Measurements from ENCODE around the gene PLA2G2C.

The PLA2G2C gene

DNA sequence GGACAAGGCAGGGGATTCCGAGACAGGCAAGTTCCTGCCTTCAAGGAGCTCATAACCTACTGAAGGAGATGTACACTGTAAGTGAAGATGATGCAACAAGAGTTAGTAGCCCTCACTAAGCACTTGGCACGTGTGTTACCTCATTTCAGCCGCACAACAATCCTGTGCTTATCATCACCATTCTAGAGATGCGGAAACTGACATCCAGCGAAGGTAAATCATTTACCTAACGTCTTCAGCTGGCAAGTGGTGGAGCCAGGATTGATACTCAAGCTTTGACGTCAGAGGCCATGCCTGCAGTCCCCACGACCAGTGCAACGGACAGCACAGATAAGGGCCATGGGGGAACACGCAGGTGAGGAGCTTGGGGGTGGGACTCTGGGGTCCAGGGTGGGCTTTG lies 3.3 kb downstream of the PLA2G2C start:
- no peak for DNase-seq

DNA sequence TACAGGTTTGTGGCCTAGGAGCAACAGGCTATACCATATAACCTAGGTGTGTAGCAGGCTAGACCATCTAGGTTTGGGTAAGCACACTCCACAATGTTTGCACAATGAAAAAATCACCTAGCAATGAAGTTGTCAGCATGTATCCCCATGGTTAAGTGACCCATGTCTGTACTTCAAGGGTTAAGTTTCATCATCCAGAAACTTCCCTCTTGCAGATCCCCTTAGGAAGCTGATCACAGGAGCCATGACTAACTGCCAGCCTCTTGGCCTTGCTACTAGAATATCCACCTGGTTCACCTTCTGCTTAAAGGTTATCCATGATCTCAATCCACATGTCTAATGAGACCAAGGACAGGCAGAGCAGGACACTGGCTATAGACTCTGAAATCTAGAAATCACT lies 3.9 kb downstream of the PLA2G2C start:
- DNase-seq, result no peak

DNA sequence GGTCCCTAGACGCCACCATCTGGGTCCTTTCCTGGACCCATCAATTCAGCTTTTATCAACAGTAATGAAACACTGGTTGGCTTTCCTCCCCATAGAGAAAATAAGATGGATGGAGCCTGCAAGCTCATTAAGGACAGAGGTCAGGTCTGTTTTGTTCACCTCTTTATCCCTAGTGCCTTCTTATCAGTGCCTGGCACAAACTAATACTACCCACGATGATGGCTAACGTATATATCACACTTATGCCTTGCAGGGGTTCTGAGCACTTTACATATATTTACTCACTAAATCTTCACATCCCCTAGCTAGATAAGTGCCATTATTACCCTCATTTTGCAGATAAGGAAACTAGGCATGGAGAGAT lies 5.5 kb downstream of the PLA2G2C start:
- DNase-seq, result no peak

DNA sequence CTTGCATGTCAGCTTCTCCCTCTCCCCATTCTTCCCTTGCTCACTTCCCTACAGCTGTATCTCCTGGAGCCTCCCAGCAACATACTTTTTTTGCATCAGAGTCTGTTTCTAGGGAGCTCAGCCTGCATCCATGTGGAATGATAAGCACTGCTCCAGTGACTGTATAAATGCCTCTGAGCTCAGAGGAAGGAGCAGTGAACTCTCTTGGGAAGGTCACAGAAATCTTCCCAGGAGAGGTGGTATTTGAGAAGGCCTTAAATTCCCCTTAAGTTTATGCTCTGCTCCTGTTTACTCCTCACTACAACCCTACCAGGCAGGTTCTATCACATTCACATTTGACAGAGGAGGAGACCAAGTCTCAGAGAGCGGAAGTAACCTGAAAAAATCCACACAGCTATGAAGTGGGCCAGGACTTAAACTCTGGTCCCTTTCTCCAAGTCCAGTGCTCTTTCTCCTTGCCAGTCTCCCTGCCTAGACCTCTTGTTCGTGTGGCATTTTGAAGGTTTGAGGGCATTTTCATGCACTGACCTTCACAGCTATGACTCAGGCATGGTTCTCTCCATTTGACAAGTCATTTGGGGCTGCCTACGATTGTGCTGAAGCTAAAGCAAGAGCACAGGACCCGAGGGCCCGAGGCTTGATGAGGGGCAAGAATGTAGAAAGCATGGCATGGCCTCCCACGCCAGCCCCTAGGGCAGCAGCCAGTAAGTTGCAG lies 6.0 kb downstream of the PLA2G2C start:
- DNase-seq, result no peak

DNA sequence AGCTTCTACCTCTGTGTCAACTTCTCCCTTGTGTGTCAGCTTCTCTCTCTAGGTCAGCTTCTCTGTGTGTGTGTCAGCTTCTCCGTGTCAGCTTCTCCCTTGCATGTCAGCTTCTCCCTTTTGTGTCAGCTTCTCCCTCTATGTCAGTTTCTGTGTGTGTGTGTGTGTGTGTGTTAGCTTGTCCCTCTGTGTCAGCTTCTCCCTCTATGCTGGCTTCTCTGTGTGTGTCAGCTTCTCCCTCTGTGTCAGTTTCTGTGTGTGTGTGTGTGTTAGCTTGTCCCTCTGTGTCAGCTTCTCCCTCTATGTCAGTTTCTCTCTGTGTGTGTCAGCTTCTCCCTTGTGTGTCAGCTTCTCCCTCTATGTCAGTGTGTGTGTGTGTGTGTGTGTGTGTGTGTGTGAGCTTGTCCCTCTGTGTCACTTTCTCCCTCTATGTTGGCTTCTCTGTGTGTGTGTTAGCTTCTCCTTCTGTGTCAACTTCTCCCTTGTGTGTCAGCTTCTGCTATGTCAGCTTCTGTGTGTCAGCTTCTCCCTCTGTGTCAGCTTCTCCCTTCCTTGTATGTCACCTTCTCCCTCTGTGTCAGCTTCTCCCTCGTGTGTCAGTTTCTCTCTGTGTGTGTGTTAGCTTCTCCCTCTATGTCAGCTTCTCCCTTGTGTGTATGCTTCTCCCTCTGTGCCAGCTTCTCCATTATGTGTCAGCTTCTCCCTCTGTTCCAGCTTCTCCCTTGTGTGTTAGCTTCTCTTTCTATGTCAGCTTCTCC lies 6.8 kb downstream of the PLA2G2C start:
- no peak for DNase-seq

DNA sequence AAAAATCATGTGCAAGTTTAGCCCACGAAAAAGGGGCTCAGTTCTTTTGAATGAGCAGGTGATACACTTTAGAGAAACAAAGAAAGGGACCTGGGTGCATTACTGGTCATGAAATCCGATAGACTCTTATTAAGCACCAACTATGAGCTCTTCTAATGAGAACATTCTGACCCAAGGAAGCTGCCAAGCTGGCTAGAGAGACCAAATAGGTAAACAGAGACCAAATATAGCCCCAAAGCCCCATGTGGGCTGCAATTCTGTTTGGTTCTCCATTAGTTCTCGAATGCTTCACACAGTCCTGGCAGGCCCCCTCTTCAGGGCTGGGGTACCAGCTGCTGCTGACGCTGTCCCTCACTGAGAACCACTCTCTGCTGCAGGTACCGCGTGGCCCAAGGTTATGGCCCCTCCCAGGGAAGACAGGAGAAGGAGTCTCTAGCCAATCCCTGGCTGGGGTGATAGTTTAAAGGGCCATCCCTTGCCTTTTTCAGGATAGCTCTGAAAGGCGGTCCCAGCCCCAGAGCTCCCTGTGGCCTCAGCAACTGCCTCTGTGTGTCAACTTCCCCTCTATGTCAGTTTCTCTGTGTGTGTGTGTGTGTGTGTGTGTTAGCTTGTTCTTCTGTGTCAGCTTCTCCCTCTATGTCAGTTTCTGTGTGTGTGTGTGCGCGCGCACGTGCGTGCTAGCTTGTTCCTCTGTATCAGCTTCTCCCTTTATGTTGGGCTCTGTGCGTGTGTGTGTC lies 7.5 kb downstream of the PLA2G2C start:
- DNase-seq, result no peak

DNA sequence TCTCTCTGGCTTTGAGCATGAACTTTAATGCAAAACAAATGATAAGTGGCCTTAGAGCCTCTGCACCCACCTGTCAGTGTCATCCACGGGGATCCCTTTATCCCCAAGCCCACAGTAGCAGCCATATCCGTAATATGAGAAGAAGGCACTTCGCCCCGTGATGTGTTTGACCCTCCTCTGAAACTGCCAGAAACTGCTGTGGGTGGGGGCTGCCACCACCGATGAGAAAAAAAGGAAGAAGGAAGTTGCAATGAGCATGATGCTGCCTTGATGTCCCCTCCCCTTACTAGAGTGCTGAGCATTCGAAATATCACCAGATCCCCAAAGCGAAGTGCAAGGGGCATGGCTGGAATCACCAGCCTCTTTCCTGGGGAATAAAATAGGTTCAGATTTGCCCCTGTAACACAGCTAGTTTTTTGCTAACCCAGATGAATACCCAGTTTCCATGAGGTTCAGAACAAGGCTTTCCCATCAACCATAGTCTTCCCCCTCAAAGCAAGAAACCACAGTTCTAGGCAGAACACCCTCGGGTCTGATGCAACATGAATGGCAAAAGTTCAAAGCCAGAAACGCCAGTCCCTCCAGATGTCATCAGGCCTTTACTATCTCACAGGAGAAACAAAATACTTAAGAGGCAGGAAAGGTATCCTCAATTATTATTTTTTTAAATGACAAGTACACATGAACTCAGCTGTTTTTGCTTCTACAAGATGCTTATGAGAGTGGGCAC lies 11.2 kb downstream of the PLA2G2C start:
- no peak for DNase-seq

DNA sequence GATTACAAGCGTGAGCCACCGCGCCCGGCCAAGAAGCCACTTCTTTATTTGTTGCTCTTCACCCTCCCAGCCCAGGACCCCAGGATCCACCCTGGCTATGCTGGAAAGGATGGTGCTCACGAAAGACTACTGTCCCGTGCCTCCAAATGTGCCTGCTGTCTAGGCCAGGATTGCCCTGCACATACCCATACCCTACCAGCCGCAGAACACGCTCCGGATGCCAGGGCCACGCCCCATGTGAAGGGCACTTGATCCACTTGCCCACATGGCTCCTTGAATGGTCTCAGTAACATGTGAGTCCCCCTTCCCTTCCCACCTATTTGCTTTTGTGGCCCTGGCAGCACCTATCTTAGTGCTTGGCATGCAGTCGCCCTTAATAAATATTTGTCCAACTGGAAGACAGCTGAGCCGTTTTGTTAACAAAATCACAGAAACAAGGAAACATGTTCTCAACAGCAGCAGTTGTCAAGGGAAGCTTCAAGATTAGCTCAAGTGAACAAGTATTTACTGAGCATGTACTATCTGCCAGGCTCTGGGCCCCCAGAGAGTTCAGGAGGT lies 14.2 kb downstream of the PLA2G2C start:
- no peak for DNase-seq

DNA sequence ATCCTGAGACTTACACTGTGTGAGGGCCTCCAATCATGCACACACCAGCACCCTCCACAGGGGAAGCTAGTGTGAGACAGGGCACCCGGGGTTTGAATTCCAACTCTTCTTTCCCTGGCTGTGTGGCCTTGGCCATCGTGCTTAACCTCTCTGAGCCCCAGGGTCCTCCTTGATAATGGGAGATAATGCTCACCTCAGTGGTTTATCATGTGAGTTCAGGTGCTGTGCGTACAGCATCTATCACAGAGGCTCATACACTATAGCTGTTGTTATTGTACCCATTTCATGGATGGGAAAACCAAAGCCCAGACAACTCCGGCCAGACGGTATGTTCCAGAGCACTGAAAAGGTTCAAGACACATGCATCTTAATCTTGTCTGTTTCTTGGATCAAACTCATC lies 16.4 kb downstream of the PLA2G2C start:
- DNase-seq, result no peak

DNA sequence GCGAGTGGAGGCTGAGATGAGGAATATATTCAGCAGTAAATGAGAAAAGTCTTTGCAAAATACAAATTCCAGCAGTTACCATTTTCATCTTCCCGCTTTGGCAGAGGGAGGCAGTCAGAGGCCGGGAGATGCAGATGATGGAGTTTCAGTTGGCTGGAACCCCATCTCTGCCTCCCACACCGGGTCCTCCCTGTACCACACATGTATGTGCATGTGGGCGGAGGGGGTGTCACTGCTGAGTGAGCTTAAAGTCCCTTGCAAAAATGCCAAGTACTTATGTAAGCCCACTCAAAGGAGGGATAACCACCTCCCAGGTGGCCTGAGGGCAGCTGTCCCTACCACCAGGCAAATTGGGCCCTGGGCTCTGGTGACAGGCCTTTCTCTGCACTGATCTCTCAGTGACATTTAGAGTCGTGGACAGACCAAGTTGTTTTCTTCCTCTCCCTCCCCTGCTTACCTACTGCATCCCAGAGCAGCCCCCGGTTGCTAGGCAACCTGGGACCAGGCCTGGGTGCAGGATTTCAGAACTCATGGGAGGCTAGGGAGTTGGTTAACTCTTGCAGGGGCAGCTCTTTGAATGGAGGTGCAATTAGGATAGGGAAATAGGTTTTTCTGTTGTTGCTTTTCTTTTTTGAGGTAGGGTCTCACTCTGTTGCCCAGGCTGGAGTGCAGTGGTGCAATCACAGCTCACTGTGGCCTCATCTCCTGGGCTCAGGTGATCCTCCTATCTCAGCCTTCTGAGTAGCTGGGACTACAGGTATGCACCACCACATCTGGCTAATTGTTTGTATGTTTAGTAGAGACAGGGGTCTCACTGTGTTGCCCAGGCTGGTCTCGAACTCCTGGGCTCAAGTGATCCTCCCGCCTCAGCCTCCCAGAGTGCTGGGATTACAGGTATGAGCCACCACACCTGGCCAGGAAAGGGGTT lies 17.5 kb downstream of the PLA2G2C start:
- DNase-seq, result no peak

DNA sequence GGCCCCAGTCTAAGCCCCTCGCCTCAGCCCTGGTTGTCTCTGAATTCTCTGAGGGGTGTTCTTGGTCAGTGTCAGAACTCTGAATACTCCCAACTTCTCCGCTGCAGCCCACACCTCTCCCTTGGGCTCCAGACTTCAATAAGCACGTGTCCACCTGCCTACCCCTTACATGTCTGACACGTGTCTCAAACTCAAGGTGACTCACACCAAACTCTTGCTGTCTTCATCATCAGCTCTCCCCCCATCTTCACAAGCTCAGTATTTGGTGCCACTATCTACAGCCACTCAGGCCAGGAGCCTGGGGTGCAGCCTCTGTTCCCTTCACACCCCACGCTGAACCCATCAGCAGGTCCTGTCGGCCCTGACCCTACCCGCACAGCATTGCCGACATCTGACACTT lies 19.2 kb downstream of the PLA2G2C start:
- no peak for DNase-seq

DNA sequence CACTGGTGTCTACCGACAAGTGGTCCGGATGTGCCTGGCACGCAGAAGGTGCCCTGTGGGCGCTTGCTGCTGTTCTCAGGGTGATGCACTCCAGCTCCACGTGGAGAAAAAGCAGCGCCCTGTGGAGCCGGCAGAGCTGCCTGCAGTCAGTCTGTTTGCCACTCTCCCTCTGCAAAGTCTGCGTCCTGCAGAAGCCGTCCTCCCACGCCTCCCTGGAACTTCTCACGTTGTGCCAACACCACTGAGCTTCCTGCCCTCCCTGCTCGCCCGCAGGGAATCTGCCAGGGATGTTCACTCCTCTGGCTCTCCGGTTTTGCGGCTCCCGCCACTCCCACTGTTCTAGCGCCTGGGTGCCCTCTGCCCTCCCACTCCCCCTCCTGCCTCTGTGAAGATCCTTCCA lies 20.3 kb downstream of the PLA2G2C start:
- DNase-seq, result no peak

DNA sequence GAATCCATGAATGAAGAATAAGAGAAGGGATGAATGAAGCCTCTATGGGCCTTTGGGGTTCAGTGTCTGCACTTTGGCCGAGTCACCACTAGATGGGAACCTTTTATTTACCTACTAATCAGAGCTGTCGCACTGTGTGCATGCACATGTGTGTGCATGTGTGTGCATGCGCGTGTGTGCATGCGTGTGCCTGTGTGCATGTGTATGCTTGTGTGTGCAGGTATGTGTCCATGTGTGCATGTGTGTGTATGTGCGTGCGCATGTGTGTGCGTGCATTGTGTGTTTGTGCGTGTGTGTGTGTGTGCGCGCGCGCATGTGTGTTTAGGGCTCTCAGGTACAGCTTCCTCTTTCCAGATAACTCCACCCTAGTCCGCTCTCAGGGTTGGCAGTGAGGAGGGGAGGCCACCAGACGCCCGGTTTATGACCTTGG lies 20.8 kb downstream of the PLA2G2C start:
- DNase-seq, result no peak

DNA sequence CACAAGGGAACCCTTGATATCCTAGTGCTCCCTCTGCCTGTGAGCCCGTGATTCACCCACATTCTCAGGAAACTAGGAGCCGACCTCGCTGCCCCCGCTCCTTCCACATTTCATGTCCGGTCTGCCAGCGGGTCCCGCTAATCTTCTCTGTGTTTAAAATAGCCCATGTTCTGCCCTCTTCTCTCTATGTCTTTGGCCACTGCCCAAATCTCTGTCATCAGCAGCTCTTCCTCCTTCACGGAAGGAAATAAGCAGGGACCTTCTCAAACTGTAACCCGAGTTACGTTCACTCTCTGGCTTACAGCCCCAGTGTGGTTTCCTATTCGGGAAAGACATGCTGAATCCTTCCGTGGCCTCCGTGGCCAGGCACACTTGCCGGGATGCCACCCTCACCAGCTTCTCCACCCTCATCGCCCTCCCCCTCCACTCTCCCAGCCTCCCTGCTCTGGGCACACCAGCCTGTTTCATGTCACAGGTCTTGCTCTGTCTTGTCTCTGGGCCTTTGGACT lies 21.6 kb downstream of the PLA2G2C start:
- no peak for DNase-seq

DNA sequence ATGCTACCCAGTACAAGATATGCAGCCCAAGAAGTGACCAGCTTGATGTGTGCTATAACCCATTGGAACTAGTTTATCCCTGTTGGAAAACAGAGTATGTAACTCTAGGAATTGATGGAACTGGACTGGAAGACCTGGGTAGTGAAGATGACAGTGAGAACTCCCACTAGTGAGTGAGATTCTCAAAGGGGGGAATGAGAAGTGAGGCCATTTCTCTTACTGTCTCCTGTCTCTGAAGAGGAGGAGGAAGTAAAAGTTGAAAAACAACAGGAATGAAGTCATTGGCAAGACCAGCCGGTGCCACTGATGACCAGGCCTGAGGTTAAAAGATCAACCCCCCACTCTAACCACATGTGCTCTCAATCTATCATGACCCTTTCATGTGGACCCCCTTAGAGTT lies 26.3 kb downstream of the PLA2G2C start:
- DNase-seq, result no peak

DNA sequence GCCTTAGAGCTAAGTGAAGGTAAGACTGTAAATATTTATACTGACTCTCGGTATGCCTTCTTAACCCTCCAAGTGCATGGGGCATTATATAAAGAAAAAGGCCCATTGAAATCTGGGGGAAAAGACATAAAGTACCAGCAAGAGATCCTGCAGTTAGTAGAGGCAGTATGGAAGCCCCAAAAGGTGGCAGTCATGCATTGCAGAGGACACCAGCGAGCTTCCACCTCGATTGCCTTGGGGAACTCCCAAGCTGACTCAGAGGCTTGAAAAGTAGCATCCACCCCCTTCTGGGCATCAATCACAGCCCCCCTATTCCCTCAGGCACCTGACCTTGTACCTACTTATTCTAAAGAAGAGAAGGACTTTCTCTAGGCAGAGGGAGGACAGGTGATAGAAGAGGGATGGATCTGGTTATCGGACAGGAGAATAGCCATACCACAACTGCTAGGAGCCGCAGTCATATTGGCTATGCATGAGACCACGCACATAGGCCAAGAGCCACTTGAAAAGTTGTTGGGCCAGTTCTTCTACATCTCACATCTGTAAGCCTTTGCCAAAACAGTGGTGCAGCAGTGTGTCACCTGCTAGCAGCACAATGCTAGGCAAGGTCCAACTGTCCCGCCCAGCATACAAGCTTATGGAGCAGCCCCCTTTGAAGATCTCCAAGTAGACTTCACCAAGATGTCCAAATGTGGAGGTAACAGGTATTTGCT lies 27.8 kb downstream of the PLA2G2C start:
- DNase-seq, result no peak

DNA sequence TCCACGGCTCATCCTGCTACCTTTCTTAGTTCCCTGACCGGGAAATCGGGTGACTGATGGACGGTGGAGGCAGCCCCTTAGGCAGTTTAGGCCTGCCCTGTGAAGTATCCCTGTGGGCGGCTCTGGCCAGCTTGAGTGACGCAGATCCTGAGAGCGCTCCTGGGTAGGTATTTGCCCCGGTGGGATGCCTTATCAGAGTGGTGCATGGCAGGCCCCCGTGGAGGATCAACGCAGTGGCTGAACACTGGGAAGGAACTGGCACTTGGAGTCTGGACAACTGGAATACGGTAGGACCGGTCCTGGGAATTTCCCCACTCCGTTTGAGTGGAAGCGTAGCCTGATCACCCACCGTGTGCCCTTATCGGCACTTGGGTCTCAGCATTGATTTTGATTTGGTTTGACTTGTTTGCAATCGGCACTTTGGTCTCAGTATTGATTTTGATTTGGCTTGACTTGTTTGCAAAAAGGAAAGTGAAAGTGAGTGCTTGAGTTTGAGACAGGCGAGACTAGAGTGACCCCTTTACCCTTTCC lies 32.0 kb downstream of the PLA2G2C start:
- DNase-seq, result no peak

DNA sequence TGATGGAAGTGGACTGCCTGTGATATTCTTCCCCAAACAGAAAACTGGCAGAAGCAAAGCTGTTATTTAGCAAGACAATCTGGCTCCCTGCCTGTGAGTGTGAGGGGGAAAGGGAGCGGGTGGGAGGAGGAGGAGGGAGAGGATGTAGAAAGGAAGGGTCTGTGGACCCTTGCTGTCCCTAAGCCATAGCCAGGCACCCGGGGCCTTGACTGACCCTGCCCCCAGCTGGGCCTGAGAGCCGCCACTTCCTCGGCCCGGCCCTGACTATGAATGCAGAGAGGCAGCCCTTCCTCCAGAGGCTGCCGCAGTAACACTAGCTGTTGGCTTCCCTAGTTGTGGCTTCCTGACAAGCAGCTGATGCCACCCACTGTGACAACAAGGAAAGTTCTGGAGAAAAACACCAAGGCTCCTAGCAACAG lies 33.3 kb downstream of the PLA2G2C start:
- no peak for DNase-seq

DNA sequence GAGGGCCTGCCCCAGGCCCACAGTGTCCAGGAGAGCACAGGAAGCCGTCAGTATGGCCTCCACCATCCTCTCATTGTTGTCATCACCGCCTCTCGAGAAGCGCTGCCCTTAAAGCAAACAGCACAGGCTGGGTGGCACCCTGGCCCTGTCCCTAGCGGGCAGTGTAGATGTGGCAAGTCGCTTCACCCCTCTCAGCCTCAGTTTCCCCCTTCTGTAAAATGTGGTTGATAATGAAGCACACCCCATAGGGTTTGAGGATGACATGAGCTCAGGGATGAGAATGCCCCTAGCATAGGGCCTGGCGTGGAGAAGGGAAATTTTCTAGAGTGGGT lies 33.8 kb downstream of the PLA2G2C start:
- DNase-seq, result no peak

DNA sequence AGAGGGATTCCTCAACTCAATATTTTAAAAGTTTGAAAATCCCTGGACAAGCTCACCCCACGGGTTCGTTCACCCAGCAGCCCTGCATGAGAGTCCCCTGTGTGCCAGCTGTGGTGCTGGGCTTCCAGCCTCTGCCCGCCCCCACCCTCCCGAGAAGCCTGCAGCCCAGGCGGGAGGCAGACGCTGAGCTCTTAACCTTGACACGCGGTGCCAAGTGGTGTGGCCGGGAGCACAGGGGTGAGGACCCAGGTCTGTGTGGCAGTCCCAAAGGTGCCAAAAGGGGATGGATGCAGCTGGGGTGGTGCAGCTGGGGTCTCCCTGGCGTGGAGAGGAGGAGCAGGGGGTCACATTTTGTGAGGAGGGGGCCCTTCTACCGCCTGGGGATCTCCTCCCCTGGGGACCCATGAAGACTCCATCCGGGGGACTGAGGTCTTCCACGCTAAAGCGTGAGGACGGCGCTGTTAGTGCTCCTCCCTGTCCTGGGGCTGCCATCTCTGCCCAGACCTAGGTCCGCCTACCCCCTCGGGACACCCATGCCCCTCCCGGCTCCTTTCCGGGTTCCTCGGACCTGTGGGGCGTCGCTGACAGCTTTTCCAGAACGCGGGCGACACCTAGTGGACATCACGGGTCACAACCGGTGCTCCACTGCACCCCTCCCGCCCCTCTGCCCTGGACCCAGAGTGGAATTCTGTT lies 34.3 kb downstream of the PLA2G2C start:
- peak; percentile 47 for DNase-seq

Measured in DMS79 (cell line).